Measurements from ENCODE around the gene GPHN. TPM values are rescaled to one million over a fixed set of nuclear protein-coding genes. Genes with fewer than 3 reads are reported as not detected.

GPHN gene
- total RNA-seq, 1 experiment from 2014 or later, result 11.3 TPM

GRCh38 chr14:66939409-66939808, 431.5 kb downstream of the GPHN start:
- no peak for TF ChIP-seq CTCF (IDR thresholded peaks at IDR 0.05; ENCODE audit: insufficient read depth in 1 of 2, low read depth in 1 of 2, low read length in 1 of 2, severe bottlenecking in 1 of 2, unreplicated experiment in 1 of 2)
- no peaks in the 10 kb centered on the region for H3K36me3 Mint-ChIP-seq (ENCODE audit: insufficient read depth, unreplicated experiment)
- no peak for DNase-seq
- CTCF ChIA-PET, result no interaction called here
- H3K4me3 Mint-ChIP-seq (ENCODE audit: unreplicated experiment), result no peak overlapping the region
- intact Hi-C loops (cut with micrococcal nuclease; ENCODE audit: unreplicated experiment), result no loop called here
- Histone ChIP-seq H3K9me3 (peaks cover 21% of the 10 kb centered on the region), H3K27me3 (replicated peaks; ENCODE audit: control insufficient read depth, insufficient read depth, low read length) (no peaks in the 10 kb centered on the region), H3K4me3 (ENCODE audit: low read depth, low read length) (no peak overlapping the region), H3K36me3 (ENCODE audit: control insufficient read depth, insufficient read depth, low read length) (no peaks in the 10 kb centered on the region), H3K4me1 (no peaks in the 10 kb centered on the region)
- H3K27ac Mint-ChIP-seq (ENCODE audit: unreplicated experiment), result no peak overlapping the region
- no TSS peak for BruUV-seq (replicated peaks)
- no peaks in the 10 kb centered on the region for H3K27me3 Mint-ChIP-seq (ENCODE audit: insufficient read depth, unreplicated experiment)
- H3K9me3 Mint-ChIP-seq (ENCODE audit: unreplicated experiment), result no peaks in the 10 kb centered on the region
- H3K4me1 Mint-ChIP-seq (ENCODE audit: low read depth, unreplicated experiment), result no peaks in the 10 kb centered on the region
- POLR2A ChIA-PET, result no interaction called here

DNA sequence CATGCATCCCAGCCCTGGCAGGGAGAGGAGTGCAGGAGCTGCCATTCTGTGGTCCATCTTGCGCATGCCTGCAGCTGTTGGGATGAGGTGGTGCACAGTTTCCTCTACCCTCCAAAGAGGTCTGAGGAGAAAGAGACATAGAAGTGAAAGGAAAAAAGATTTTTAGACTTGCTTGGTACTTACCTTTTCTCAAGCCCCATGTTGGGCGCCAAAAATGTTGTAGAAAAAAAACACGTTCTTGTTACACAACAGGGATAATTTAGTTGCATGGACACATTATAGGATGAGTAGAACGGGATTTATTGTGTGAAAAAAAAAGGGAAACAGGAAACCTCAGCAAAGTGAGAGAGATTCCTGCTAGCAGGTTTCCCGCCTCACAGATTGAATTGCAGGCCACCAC, 436.9 kb downstream of the GPHN start:
- peaks cover 54% of the 10 kb centered on the region for H3K9me3 ChIP-seq
- H3K4me3 ChIP-seq (ENCODE audit: low read depth, low read length), result no peak overlapping the region
- no TSS peak for BruUV-seq (replicated peaks)
- H3K27me3 ChIP-seq (replicated peaks; ENCODE audit: control insufficient read depth, insufficient read depth, low read length), result no peaks in the 10 kb centered on the region
- ChIA-PET CTCF (no interaction called here), POLR2A (no interaction called here)
- H3K4me1 Mint-ChIP-seq (ENCODE audit: low read depth, unreplicated experiment), result no peaks in the 10 kb centered on the region
- peaks cover 10% of the 10 kb centered on the region for H3K9me3 Mint-ChIP-seq (ENCODE audit: unreplicated experiment)
- no peaks in the 10 kb centered on the region for H3K4me1 ChIP-seq
- no peaks in the 10 kb centered on the region for H3K36me3 ChIP-seq (ENCODE audit: control insufficient read depth, insufficient read depth, low read length)
- H3K36me3 Mint-ChIP-seq (ENCODE audit: insufficient read depth, unreplicated experiment), result no peaks in the 10 kb centered on the region
- TF ChIP-seq CTCF (IDR thresholded peaks at IDR 0.05; ENCODE audit: insufficient read depth in 1 of 2, low read depth in 1 of 2, low read length in 1 of 2, severe bottlenecking in 1 of 2, unreplicated experiment in 1 of 2), result no peak
- no peaks in the 10 kb centered on the region for H3K27me3 Mint-ChIP-seq (ENCODE audit: insufficient read depth, unreplicated experiment)
- intact Hi-C loops (cut with micrococcal nuclease; ENCODE audit: unreplicated experiment), result no loop called here
- no peak overlapping the region for H3K27ac Mint-ChIP-seq (ENCODE audit: unreplicated experiment)
- peak in 1 of 2 experiments; percentile 47 for DNase-seq
- no peak overlapping the region for H3K4me3 Mint-ChIP-seq (ENCODE audit: unreplicated experiment)

GRCh38 chr14:66955159-66955558, 447.2 kb downstream of the GPHN start:
- Histone ChIP-seq H3K4me1 (no peaks in the 10 kb centered on the region), H3K27me3 (replicated peaks; ENCODE audit: control insufficient read depth, insufficient read depth, low read length) (no peaks in the 10 kb centered on the region), H3K9me3 (peaks cover 13% of the 10 kb centered on the region), H3K36me3 (ENCODE audit: control insufficient read depth, insufficient read depth, low read length) (no peaks in the 10 kb centered on the region), H3K4me3 (ENCODE audit: low read depth, low read length) (no peak overlapping the region)
- no peak for TF ChIP-seq CTCF (IDR thresholded peaks at IDR 0.05; ENCODE audit: insufficient read depth in 1 of 2, low read depth in 1 of 2, low read length in 1 of 2, severe bottlenecking in 1 of 2, unreplicated experiment in 1 of 2)
- H3K36me3 Mint-ChIP-seq (ENCODE audit: insufficient read depth, unreplicated experiment), result no peaks in the 10 kb centered on the region
- H3K4me3 Mint-ChIP-seq (ENCODE audit: unreplicated experiment), result no peak overlapping the region
- peaks cover 34% of the 10 kb centered on the region for H3K9me3 Mint-ChIP-seq (ENCODE audit: unreplicated experiment)
- H3K27me3 Mint-ChIP-seq (ENCODE audit: insufficient read depth, unreplicated experiment), result no peaks in the 10 kb centered on the region
- no peak for DNase-seq
- ChIA-PET CTCF (no interaction called here), POLR2A (no interaction called here)
- no TSS peak for BruUV-seq (replicated peaks)
- no peaks in the 10 kb centered on the region for H3K4me1 Mint-ChIP-seq (ENCODE audit: low read depth, unreplicated experiment)
- intact Hi-C loops (cut with micrococcal nuclease; ENCODE audit: unreplicated experiment), result no loop called here
- no peak overlapping the region for H3K27ac Mint-ChIP-seq (ENCODE audit: unreplicated experiment)
